ENCODE results near the gene TBC1D9B.

The TBC1D9B gene

GRCh38 chr5:179812135-179812825 is 95.4 kb downstream of the TBC1D9B start:
- ChIA-PET POLR2A (interaction anchor here (1.4 kb wide), 1 partner anchor 15 kb away, joined by 3 read pairs; no protein-coding TSS in a partner anchor), CTCF (no interaction called here)
- TF ChIP-seq SUZ12 (IDR thresholded peaks at IDR 0.05) (no peak), NFRKB (IDR thresholded peaks at IDR 0.05) (no peak), TARDBP (IDR thresholded peaks at IDR 0.05) (no peak), PKNOX1 (IDR thresholded peaks at IDR 0.05) (no peak), L3MBTL2 (conservative IDR thresholded peaks at IDR 0.05) (no peak), FOXM1 (IDR thresholded peaks at IDR 0.05; ENCODE audit: borderline replicate concordance) (no peak), FOXK2 (IDR thresholded peaks at IDR 0.05) (no peak)
- no peak for DNase-seq (ENCODE audit: extremely low spot score)

Measured in HEK293T (cell line).